ENCODE data around the gene BYSL. TPM values are rescaled to one million over a fixed set of nuclear protein-coding genes. Genes with fewer than 3 reads are reported as not detected.
"Not testable (repeated sequence)": the region's sequence is repeated elsewhere in the genome, so short reads cannot be mapped to it uniquely, and the experiment has no call there.

BYSL gene
- total RNA-seq, 1 experiment from 2014 or later: 24.3 TPM

DNA sequence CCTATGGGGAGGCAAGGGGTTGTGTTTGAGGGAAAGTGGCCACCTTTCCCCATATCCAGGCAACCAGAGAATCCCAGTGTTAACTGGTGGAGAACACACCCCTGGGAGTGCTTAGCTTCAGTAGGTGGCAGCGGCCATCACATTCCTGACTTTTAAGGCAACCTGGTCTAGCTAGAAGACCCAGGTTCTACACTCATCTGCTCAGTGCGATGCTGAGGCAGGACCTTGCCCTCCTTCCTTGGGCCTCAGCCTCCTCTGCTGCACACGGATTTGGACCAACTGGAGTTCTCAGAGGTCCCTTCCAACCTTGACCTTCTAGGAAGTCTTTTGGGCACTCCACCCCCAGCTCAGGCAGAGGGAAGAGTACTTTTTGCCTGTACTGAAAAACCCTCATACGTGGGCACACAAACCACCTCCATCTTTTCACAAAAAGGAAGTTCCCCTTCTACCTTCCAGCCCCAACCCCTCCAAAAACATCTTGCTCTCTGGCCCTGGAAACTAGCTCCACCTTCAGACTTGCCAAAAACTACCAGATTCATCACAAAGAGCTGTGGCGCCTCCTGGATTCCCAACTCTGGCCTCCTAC is 17.4 kb downstream of the BYSL start:
- in situ Hi-C loops (cut with HindIII; ENCODE audit: low pct_unique_long_range_greater_than_20kb, low sequenced_read_pairs): no loop called here
- no peak for DNase-seq (ENCODE audit: low read depth, low spot score)

DNA sequence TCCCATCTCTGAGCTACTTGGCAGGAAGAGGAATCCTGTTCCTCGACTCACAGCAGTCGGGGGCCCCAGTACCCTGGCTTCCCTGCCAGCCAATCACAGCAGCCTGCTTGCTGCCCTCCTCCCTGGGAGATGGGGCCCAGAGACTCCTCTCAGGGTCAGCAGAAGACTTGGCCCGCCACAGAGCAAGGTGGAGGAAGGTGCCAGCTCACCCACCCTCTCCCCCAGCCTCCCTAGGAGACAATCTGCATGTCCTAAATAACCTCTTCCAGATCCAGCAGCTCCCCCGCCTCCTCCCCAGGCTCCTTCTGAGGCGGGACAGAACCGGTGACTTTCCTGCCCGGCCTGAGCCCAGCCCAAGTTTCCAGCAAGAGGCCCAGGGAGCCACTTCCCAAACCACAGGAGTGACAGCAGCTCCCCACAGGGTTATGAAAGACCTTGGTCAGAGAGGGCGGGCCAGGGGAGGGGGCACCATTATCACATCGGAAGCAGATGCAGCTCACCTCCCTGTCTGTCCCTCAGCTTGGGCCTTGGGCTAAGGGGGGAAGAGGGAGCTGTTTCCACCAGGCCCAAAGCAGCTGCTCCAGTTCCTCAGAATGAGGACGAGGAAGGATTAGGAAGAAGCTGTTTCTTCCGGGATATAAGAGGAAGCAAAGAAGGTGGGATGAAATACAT is 18.0 kb downstream of the BYSL start:
- DNase-seq (ENCODE audit: low read depth, low spot score): no peak
- in situ Hi-C loops (cut with HindIII; ENCODE audit: low pct_unique_long_range_greater_than_20kb, low sequenced_read_pairs): no loop called here

DNA sequence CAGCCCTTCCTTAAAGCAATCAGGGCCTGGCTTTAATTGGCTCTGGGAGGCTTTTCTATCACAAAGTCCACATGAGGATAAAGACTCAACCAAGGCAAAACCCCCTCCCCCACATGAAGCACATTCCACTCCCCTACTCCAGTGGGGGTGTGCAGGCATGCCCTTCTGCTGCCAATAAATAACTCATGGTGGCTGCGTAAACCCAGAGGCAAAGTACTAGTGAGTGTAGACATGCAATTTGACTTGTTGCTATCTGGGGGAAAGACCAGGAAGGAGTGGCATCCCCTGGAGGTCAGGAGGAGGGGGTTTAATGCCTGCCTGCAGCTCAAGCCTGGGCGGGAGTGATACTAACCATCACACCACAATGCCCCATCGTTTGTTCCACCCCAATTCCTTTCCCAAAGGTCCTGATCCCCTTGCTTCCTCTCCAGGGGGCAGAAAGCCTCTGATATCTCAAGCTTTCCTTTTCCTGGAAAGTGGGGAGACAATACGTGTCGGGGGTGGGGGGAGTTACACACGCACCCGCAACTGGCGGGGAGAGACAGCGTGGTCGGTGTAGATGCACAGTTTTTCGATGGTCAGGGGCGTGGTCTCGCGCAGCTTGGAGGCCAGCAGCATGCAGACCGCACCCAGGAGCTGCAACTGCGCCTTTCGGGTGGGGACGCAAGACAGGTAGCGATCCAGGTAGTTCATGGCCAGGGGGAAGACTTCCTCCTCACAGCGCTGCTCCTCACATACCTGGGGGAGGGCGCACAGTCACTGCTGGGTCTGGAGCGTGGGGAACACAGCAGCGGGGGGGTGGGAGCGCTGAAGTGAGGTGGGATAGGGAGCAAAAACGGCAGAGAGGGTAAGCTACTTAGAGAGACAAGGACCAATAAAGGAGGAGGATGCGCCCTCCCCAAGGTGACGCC is 18.8 kb downstream of the BYSL start:
- in situ Hi-C loops (cut with HindIII; ENCODE audit: low pct_unique_long_range_greater_than_20kb, low sequenced_read_pairs): no loop called here
- DNase-seq (ENCODE audit: low read depth, low spot score): no peak

DNA sequence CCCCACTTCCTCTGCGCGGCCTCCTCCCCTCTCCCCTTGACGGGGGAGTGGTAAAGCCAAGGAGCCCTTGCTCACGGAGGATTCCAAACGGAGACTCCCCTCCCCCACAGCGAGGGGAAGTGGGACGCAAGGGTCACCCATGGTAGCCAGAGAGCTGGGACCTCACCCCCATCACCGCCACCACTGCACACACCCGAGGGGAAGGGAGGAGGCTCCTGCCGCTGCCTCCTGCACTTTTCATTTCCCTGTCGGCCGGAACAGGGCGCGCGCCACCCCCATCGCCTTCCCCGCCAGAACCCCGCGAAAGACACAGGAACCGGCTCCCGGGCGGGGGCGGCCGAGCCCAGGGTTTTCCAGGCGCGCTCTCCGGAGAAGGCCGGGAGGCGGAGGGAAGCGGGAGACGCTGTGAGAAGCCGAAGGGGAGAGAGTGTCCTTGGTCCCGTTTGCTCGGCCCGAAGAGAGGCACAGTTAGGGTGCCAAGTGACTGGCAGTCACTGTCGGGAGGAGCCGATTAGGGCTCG is 19.5 kb downstream of the BYSL start:
- DNase-seq (ENCODE audit: low read depth, low spot score): no peak
- in situ Hi-C loops (cut with HindIII; ENCODE audit: low pct_unique_long_range_greater_than_20kb, low sequenced_read_pairs): no loop called here

DNA sequence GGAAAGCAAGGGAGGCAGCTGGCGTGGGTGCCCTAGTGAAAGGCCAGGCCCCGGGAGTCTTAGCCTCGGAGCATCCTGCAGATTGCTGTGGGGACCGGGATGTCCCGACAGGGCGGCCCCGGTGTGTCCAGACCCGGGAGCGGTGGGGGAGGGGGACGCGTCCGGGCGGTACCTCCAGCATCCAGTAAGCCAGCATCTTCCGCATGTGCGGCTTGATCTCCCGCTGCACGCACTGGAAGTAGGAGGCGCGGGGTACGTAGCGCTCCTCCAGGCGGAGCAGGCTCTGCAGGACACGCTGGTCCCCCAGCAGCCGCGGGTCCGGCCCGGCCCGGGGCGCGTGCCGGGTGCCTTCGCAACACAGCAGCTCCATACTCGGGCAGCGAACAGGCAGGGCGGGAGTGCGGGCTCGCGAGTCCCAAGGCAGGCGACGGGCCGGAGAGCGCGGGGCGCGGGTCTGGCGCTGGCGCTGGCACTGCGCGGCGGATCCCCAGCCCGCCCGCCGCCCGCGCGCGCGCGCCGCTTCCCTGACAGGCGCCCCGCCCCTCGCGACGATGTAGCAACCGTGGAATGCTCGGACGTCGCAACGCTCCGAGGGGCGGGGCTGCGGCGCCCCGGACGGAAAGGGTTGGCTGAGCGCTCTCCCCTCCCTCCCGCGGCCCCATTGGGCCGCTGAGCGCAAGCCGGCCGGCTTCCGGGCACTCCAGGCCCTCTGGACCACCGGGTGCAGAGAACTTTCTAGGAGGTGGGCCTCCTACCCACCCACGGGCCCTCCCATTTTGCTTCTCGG is 20.2 kb downstream of the BYSL start, which contains the start of gene CCND3:
Gene CCND3, minus strand, starts transcription at position 529 of the 787 bp plus-strand sequence. Its CDS starts 159 bp downstream, at position 370.
- in situ Hi-C loops (cut with HindIII; ENCODE audit: low pct_unique_long_range_greater_than_20kb, low sequenced_read_pairs): no loop called here
- DNase-seq (ENCODE audit: low read depth, low spot score): peak; percentile 88

DNA sequence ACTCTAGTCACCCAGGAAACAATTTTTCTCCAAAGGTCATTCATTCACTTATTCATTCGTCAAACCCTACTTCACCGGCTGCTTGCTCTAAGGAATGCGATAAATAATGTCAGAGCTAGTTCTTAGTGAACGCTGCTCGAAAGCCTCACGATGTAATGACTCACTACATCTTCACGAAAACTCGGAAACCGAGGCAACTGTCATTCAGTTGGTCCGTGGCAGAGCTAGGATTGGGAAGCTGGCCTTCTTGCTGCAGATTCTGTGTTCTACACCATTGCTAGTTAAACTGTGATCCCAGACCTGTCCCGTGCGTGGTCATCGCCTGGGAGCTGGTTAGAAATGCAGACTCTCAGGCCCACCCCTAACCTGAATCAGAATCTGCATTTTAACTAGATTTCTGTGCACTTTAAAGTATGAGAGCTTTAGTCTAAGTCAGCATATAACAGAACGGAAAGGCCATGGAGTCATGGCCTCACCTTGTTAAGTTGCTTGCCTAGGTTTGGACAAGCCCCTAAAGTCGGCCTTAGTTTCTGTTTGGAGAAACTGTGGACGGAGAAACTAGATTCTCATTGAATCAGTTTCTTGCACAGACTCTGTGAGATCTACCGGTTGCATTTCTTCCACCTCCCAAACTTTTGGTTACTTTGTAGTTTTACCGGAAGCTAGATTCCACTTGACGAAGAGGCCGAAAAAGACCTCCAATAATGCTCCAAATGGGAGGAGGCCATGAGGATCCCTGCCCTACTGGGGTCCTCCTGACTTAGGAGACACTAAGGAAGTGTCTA is 21.0 kb downstream of the BYSL start:
- DNase-seq (ENCODE audit: low read depth, low spot score): no peak
- in situ Hi-C loops (cut with HindIII; ENCODE audit: low pct_unique_long_range_greater_than_20kb, low sequenced_read_pairs): no loop called here

DNA sequence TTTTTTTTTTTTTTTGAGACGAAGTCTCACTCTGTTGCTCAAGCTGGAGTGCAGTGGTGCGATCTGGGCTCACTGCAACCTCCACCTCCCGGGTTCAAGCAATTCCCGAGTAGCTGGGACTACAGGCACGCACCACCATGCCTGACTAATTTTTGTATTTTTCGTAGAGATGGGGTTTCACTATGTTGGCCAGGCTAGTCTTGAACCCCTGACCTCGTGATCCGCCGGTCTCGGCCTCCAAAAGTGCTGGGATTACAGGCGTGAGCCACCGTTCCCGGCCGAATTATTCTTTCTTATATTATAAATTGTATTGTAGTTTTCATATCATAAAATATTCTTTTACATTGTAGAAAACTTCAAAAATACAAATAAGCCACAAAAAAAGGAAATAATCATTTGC is 21.6 kb downstream of the BYSL start:
- in situ Hi-C loops (cut with HindIII; ENCODE audit: low pct_unique_long_range_greater_than_20kb, low sequenced_read_pairs); DNase-seq (ENCODE audit: low read depth, low spot score): not testable (repeated sequence)

DNA sequence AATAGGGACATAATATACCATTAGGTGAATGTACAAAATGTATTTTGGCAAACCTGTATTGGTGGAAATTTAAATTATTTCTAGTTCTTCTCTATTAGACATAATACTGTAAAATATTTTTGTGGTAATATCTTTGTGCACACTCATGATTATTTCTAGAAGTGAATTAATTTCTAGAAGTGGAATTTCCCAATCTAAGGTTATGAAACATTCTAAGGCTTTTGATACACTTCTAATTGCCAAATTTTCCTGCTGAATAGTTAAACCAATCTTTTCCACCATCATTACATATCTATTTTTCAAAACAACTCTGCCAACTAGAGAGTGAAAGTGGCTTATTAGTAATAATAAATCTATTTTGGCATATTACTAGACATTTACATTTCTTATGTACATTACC is 22.2 kb downstream of the BYSL start:
- no peak for DNase-seq (ENCODE audit: low read depth, low spot score)
- in situ Hi-C loops (cut with HindIII; ENCODE audit: low pct_unique_long_range_greater_than_20kb, low sequenced_read_pairs): no loop called here

DNA sequence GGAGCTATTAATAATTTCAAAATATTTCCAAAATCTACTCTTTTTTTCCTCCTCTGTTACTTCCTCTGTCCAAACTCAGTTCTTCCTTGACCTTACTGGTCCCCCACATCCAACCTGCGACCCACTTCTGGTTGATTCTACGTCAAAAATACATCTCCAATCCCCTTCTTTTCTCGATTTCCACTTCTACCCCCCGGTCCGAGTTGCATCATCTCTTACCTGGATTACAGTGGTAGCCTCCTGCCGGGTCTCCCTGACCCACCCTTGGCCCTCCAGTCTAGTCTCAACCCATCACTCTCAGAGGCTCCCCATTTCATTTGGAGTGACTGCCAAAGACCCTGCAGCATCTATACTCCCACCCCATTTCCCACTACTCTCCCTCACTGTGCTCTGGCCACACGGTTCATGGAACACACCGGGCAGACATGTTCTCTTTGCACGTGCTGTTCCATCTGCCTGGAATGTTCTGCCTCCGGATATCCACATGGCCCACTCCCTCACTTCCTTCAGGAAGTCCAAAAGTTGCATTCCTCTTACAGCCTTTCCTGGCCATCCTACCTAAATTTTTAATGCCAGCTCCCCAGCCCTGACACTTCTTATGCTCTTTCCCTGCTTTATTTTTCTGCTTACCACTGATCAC is 26.4 kb downstream of the BYSL start:
- in situ Hi-C loops (cut with HindIII; ENCODE audit: low pct_unique_long_range_greater_than_20kb, low sequenced_read_pairs): no loop called here
- DNase-seq (ENCODE audit: low read depth, low spot score): no peak

DNA sequence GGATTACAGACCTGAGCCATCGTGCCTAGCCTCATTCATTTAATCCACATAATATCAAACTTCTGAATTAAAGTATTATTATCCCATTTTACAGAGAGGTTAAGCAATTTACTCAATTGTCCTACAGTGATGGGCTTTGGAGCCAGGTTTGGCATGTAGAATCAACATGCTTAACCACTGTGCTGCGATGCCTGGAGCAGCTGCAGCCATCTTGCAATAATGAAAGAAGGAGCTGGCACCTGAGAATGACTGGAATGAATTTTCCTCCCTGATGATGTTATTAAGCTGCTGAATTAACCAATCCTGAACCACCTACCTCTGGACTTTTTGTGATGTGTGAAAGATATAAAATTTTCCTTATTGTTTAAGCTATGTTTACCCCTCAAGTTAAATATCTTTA is 33.4 kb downstream of the BYSL start:
- in situ Hi-C loops (cut with HindIII; ENCODE audit: low pct_unique_long_range_greater_than_20kb, low sequenced_read_pairs): no loop called here
- no peak for DNase-seq (ENCODE audit: low read depth, low spot score)

DNA sequence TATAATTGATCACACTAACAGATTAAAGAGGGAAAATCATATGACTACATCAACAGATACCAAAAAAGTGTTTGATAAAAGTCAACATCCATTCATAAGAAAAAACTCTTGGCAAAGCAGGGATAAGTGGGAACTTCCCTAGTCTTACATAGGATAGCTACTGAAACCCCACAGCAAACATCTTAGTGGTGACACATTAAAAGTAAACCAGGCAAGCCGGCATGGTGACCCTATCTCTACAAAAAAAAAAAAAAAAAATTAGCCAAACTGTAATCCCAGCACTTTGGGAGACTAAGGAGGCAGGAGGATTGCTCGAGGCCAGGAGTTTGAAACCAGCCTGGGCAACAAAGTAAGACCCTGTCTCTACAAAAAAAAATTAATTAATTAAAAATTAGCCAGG is 34.1 kb downstream of the BYSL start:
- in situ Hi-C loops (cut with HindIII; ENCODE audit: low pct_unique_long_range_greater_than_20kb, low sequenced_read_pairs): no loop called here
- no peak for DNase-seq (ENCODE audit: low read depth, low spot score)

DNA sequence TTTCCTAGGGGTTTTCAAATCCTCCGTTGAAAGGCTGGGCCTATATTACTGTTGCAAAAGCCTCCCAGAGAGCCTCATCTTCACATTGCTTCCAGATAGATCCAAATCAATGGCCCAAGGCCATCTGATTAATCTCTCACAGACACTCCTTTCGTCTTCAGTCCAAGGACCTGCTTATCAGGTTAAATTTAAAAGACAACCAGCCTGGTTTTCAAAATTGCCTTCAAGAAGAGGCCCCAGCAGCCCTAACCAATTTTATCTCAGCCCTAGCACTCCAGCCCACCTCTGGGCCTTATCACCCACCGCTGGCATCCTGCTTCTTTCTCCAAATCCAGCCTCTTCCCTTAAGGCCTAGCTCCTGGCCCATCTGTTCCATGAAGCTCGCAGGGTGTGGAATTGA is 35.8 kb downstream of the BYSL start:
- no peak for DNase-seq (ENCODE audit: low read depth, low spot score)
- in situ Hi-C loops (cut with HindIII; ENCODE audit: low pct_unique_long_range_greater_than_20kb, low sequenced_read_pairs): no loop called here

DNA sequence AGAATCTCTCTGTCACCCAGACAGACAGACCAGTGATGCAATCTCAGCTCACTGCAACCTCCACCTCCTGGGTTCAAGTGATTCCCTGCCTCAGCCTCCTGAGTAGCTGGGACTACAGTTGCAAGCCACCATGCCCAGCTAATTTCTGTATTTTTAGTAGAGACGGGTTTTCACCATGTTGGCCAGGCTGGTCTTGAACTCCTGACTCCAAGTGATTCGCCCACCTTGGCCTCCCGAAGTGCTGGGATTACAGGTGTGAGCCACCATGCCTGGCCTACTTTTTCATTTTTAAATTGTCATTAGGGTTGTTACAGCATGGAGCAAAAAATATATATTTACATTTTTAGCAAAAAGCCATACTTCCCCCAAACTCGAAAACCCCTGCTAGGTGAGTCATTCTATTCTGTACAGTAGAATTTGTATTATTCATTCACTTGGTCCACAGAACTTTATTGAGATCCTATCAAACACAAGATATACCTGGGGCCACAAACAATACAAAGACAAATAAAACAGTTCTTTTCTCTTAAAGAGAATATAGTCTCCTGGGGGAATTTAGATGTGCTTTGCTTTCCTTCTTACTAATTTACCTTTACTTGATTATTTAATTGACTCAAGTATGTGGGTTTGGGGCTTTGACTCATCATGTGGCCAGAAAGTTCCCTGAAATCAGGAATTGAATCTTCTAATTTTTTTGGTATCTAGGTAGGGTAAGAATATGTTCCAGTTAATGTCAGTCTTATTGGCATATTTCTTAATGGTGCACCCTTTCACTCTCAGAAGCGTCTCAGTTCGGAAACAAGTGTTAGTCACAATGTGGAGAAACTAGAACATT is 36.9 kb downstream of the BYSL start:
- DNase-seq (ENCODE audit: low read depth, low spot score): no peak
- in situ Hi-C loops (cut with HindIII; ENCODE audit: low pct_unique_long_range_greater_than_20kb, low sequenced_read_pairs): no loop called here

DNA sequence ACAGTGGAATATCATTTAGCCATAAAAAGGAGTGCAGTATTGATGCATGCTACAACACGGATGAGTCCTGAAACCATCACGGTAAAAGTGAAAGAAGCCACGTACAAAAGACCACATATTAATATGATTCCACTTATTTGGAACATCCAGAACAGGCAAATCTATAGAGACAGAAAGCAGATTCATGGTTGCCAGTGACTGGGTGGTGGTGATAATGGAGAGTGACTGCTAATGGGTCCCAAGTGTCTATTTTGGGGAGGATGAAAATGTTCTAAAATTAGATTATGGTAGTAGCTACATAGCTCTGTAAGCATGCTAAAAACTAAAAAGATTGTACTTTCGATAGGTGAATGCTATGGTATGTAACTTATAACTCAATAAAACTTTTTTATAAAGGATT is 38.7 kb downstream of the BYSL start:
- in situ Hi-C loops (cut with HindIII; ENCODE audit: low pct_unique_long_range_greater_than_20kb, low sequenced_read_pairs): no loop called here
- DNase-seq (ENCODE audit: low read depth, low spot score): no peak

DNA sequence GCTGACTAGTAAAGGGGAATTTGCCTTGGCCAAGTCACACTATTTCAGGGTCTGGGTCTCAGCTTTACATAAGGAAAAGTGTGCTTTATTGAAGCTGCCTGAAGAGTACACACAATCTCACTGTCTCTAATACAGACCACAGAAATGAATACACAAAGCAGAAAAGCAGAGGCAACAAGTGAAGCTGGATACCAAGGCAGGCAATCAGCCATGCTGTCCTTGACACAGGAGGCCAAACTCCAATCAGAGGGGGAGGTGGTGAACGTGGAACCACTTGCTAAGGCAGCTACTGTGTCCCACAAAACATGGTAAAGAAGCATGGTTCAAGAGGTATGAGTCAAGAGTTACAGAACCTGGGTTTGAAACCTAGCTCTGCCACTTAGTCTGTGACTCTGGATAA is 42.1 kb downstream of the BYSL start:
- DNase-seq (ENCODE audit: low read depth, low spot score): no peak
- in situ Hi-C loops (cut with HindIII; ENCODE audit: low pct_unique_long_range_greater_than_20kb, low sequenced_read_pairs): no loop called here
